ENCODE data around the gene SPHK1. TPM values are rescaled to one million over a fixed set of nuclear protein-coding genes. Genes with fewer than 3 reads are reported as not detected.

SPHK1 gene
- 102 and 124 TPM in 2 replicates for total RNA-seq

DNA sequence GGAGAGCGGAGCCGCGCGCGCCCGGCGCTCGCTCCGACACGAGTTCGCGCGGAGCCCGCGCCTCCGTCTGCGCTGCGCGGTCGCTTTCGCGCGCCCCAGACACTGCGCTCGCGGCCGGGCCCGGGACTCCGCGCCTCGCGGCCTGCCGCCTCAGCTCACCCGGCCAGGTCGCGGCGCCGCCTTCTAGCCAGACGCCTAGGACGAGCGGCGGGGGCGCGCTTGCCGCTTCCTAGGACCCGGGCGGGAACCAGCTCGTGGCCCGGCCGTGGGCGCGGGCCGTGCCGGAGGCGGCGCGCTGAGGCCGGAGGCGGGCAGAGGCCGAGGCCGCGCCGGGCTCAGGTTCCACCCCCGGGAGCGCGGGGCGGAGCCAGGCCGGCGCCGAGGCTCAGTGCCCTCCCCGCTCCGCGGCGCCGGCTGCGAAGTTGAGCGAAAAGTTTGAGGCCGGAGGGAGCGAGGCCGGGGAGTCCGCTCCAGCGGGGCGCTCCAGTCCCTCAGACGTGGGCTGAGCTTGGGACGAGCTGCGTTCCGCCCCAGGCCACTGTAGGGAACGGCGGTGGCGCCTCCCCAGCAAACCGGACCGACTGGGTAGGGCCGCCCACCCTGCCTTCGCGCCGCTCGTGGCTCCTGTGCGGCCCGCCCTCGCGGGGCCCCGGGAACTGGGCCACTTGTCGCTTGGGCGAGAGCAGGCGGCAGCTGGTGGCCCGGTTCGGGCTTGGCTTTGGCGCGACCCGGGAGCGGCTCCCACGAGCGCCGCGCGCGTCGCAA, at the start of gene SPHK1:
Gene SPHK1, plus strand, starts transcription at position 388 of the 765 bp plus-strand sequence. CDS start 1,036 bp downstream, outside the sequence.

DNA sequence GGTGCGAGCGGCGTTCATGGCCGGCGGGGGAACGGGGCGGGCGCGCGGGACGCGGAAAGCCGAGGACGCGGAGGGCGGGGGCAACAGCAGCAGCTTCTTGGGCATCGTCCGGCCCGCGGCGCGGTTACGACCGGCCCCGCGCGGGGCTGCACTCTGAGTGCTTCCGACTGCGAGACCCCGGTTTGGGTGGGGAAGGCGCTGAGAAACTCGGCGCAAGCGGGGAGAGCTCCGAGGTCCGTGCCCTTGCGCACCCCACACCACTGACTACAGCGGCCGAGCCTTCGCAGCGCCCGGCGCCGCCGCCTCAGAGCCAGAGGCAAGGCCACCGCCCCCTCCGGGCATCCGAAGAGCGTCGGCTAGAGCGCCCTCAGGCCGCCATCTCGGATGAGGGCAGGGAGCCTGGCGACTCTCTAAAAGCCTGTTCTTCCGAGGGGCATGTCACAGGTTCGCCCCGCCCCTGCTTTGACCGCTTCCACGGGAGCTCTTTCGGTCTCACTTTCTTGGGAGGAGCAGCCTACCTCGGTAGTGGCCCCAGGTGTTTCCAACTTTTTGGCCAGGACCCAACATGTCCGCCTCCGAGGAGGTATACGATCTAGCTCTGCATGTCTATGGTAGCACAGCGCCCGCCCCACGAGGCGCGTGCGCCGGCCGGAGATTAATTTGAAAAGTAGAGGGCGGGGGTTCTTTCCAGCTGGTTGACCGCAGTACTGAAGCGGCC, 30.7 kb upstream of the SPHK1 start, which contains the start of gene PRPSAP1:
Gene PRPSAP1, minus strand, starts transcription at position 318 of the 718 bp plus-strand sequence. Its CDS starts 213 bp downstream, at position 105.

Other genes with a start within 250 kb of the SPHK1 start
- gene FOXJ1, start 243.4 kb upstream of the SPHK1 start, total RNA-seq, result not detected in 2 replicates
- gene RNF157, start 144.1 kb upstream of the SPHK1 start, total RNA-seq, result under 0.01 and 0.09 TPM in 2 replicates
- gene UBALD2, start 119.3 kb upstream of the SPHK1 start, total RNA-seq, result 6.3 and 9.0 TPM in 2 replicates
- 2.9 and 4.1 TPM in 2 replicates for gene QRICH2, start 76.3 kb upstream of the SPHK1 start, total RNA-seq
- 36.9 and 51.6 TPM in 2 replicates for gene PRPSAP1, start 30.7 kb upstream of the SPHK1 start, total RNA-seq
- gene UBE2O, start 68.5 kb downstream of the SPHK1 start, total RNA-seq, result 22.7 and 32.5 TPM in 2 replicates
- not detected in 2 replicates for gene AANAT, start 83.0 kb downstream of the SPHK1 start, total RNA-seq
- gene RHBDF2, start 116.8 kb downstream of the SPHK1 start, total RNA-seq, result 9.1 and 22.9 TPM in 2 replicates
- gene CYGB, start 153.1 kb downstream of the SPHK1 start, total RNA-seq, result 0.45 and 5.0 TPM in 2 replicates
- gene PRCD, start 155.4 kb downstream of the SPHK1 start, total RNA-seq, result 0.85 TPM in 1 of 2 replicates, not detected in the other
- gene ST6GALNAC2, start 201.3 kb downstream of the SPHK1 start, total RNA-seq, result 0.66 TPM in 1 of 2 replicates, not detected in the other

Data from endothelial cell of coronary artery (primary cell).